ENCODE results near the gene MAP4K4. TPM values are rescaled to one million over a fixed set of nuclear protein-coding genes. Genes with fewer than 3 reads are reported as not detected.

The MAP4K4 gene
- polyA plus RNA-seq, 3 donors = 5.3 to 66.9 (median 8.7) TPM

DNA sequence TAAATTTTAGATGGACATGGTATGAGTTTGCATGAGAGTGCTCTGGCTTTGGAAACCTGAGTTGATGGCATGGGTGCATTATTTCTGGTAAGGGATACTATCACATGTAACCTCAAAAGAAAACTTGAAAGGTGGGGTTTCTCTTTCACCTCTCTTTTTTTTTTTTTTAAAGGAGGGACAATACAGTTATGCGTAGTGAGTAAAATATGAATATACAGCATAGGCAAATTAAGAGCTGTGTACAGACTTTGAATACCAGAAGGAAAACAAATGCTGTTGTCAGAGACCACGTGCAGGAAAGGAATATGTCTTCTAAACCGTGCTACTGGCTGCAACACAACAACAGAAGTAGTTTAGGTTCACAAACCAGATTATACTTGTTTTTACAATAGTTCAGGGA lies 82.1 kb downstream of the MAP4K4 start:
- Histone ChIP-seq H3K4me1 (ENCODE audit: control insufficient read depth in 1 of 2, insufficient read depth in 2 of 2, low read length in 2 of 2) (peaks cover 23 to 25% of the 10 kb centered on the region in 2 donors), H3K27me3 (ENCODE audit: control insufficient read depth in 2 of 2, insufficient read depth in 2 of 2, low read length in 2 of 2) (no peaks in the 10 kb centered on the region), H3K9ac (ENCODE audit: insufficient read depth, low read length, poor library complexity, severe bottlenecking) (no peak overlapping the region), H3K36me3 (replicated peaks in 1 of 2; ENCODE audit: control insufficient read depth in 1 of 2, insufficient read depth in 2 of 2, low read length in 2 of 2) (no peaks in the 10 kb centered on the region), H3K27ac (ENCODE audit: low read depth in 1 of 2, low read length in 2 of 2) (peak overlapping the region in 1 of 2 donors; percentile 76), H2AFZ (ENCODE audit: insufficient read depth, low read depth, low read length, poor library complexity, severe bottlenecking) (no peak overlapping the region), H3K4me2 (replicated peaks; ENCODE audit: extremely low read depth, low read length, poor library complexity, severe bottlenecking) (no peak overlapping the region), H3K4me3 (replicated peaks in 1 of 3; ENCODE audit: low read depth in 2 of 3, low read length in 3 of 3) (no peak overlapping the region), H3K79me2 (ENCODE audit: insufficient read depth, low read length) (peaks cover 100% of the 10 kb centered on the region), H4K20me1 (ENCODE audit: insufficient read depth, low read length) (peaks cover 100% of the 10 kb centered on the region), H3K9me3 (replicated peaks in 1 of 2; ENCODE audit: control insufficient read depth in 1 of 2, insufficient read depth in 1 of 2, low read length in 2 of 2) (no peaks in the 10 kb centered on the region)
- Mint-ChIP-seq H3K27me3 (ENCODE audit: low read depth in 3 of 3) (peaks cover 0 to 1% (median 0%) of the 10 kb centered on the region in 3 donors), H3K4me3 (no peak overlapping the region), H3K4me1 (peaks cover 80% of the 10 kb centered on the region), H3K9me3 (no peaks in the 10 kb centered on the region), H3K27ac (peak overlapping the region in 2 of 7 donors; percentile 23 to 30), H3K36me3 (peaks cover 5 to 7% of the 10 kb centered on the region in 2 donors)
- TF ChIP-seq, protein P1, sequence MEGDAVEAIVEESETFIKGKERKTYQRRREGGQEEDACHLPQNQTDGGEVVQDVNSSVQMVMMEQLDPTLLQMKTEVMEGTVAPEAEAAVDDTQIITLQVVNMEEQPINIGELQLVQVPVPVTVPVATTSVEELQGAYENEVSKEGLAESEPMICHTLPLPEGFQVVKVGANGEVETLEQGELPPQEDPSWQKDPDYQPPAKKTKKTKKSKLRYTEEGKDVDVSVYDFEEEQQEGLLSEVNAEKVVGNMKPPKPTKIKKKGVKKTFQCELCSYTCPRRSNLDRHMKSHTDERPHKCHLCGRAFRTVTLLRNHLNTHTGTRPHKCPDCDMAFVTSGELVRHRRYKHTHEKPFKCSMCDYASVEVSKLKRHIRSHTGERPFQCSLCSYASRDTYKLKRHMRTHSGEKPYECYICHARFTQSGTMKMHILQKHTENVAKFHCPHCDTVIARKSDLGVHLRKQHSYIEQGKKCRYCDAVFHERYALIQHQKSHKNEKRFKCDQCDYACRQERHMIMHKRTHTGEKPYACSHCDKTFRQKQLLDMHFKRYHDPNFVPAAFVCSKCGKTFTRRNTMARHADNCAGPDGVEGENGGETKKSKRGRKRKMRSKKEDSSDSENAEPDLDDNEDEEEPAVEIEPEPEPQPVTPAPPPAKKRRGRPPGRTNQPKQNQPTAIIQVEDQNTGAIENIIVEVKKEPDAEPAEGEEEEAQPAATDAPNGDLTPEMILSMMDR (IDR thresholded peaks at IDR 0.05) = no peak
- WGBS (ENCODE audit: insufficient coverage) = no CpG with 5 or more reads among the region's 3 CpGs
- no peak for DNase-seq
- intact Hi-C loops (cut with micrococcal nuclease) = no loop called here

DNA sequence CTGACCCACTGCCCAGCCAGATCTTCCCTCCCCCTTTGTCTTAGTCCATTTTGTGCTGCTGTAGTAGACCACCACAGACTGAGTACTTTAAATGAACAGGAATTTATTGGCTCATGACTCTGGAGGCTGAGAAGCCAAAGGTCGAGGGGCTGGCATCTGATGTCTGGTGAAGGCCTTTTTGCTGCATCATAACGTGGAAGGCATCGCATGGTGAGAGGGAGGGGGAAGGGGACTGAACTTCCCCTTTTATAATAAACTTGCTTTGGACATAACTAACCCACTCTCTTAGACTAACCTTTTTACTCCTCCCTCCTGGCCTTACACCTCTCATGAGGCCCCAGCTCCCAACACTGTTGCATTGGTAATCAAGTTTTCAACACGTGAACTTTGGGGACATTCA lies 83.8 kb downstream of the MAP4K4 start:
- Histone ChIP-seq H3K79me2 (ENCODE audit: insufficient read depth, low read length) (peaks cover 100% of the 10 kb centered on the region), H3K27me3 (ENCODE audit: control insufficient read depth in 2 of 2, insufficient read depth in 2 of 2, low read length in 2 of 2) (no peaks in the 10 kb centered on the region), H3K4me3 (replicated peaks in 1 of 3; ENCODE audit: low read depth in 2 of 3, low read length in 3 of 3) (peak overlapping the region in 1 of 3 experiments; percentile 24), H3K9me3 (replicated peaks in 1 of 2; ENCODE audit: control insufficient read depth in 1 of 2, insufficient read depth in 1 of 2, low read length in 2 of 2) (no peaks in the 10 kb centered on the region), H3K27ac (ENCODE audit: low read depth in 1 of 2, low read length in 2 of 2) (peak overlapping the region; percentile 9 to 76), H3K4me2 (replicated peaks; ENCODE audit: extremely low read depth, low read length, poor library complexity, severe bottlenecking) (peak overlapping the region; percentile 38), H3K9ac (ENCODE audit: insufficient read depth, low read length, poor library complexity, severe bottlenecking) (no peak overlapping the region), H4K20me1 (ENCODE audit: insufficient read depth, low read length) (peaks cover 99% of the 10 kb centered on the region), H3K4me1 (ENCODE audit: control insufficient read depth in 1 of 2, insufficient read depth in 2 of 2, low read length in 2 of 2) (peaks cover 21 to 25% of the 10 kb centered on the region in 2 donors), H3K36me3 (replicated peaks in 1 of 2; ENCODE audit: control insufficient read depth in 1 of 2, insufficient read depth in 2 of 2, low read length in 2 of 2) (no peaks in the 10 kb centered on the region), H2AFZ (ENCODE audit: insufficient read depth, low read depth, low read length, poor library complexity, severe bottlenecking) (peak overlapping the region; percentile 47)
- no peaks in the 10 kb centered on the region for H3K9me3 Mint-ChIP-seq
- TF ChIP-seq, protein P1 (IDR thresholded peaks at IDR 0.05) = no peak
- peaks cover 64% of the 10 kb centered on the region for H3K4me1 Mint-ChIP-seq
- WGBS (ENCODE audit: insufficient coverage) = 17% methylated on average over 1 of the region's 4 CpGs
- H3K27ac Mint-ChIP-seq = peak overlapping the region; percentile 74 to 94 (median 90)
- peak; percentile 64 to 71 (median 66) for DNase-seq
- intact Hi-C loops (cut with micrococcal nuclease) = no loop called here
- no peaks in the 10 kb centered on the region for H3K27me3 Mint-ChIP-seq (ENCODE audit: low read depth in 3 of 3)
- H3K4me3 Mint-ChIP-seq = peak overlapping the region in 1 of 2 donors; percentile 64
- peaks cover 5 to 7% of the 10 kb centered on the region in 2 donors for H3K36me3 Mint-ChIP-seq
